GM10266 (cell line): ENCODE measurements around the gene HLA-B.
"Not testable (repeated sequence)": the region's sequence is repeated elsewhere in the genome, so short reads cannot be mapped to it uniquely, and the experiment has no call there.

Experiments used
- DNase-seq: peaks from one replicate; pipeline ENCODE4 v3.0.0; 2012; ENCODE audit errors: extremely low spot score
- CTCF ChIP-seq: IDR thresholded peaks from 2 replicates; pipeline ENCODE4 v1.5.1; 2012; ENCODE audit warnings: mild to moderate bottlenecking, low read depth; ENCODE audit not compliant: control insufficient read depth, insufficient read depth; ENCODE audit errors: missing control alignments

The HLA-B gene

GRCh38 chr6:31356946-31357466 is at the start of gene HLA-B:
HLA-B (minus strand) TSS chr6:31357179; CDS start chr6:31357158, 21 bp downstream.
- peak; percentile 84 for DNase-seq
- TF ChIP-seq CTCF: no peak

- DNase-seq: no peak
- TF ChIP-seq CTCF: no peak
Measured at GRCh38 chr6:31405996-31406395, 49.0 kb upstream of the HLA-B start.

- DNase-seq: not testable (repeated sequence)
Measured at GRCh38 chr6:31404061-31404364, 47.0 kb upstream of the HLA-B start.

- no peak for TF ChIP-seq CTCF
- DNase-seq: peak; percentile 92
Measured at GRCh38 chr6:31403283-31404060, 46.5 kb upstream of the HLA-B start, which contains the start of gene MICA. MICA (plus strand) TSS chr6:31403595; CDS start chr6:31403633, 38 bp downstream.

GRCh38 chr6:31402324-31403282 is 45.6 kb upstream of the HLA-B start:
- no peak for TF ChIP-seq CTCF
- DNase-seq: peak; percentile 28

GRCh38 chr6:31401403-31401802 is 44.4 kb upstream of the HLA-B start:
- DNase-seq: no peak
- TF ChIP-seq CTCF: no peak

- TF ChIP-seq CTCF: no peak
- DNase-seq: peak; percentile 69
Measured at GRCh38 chr6:31400467-31401289, 43.7 kb upstream of the HLA-B start.
